HEK293 (cell line): ENCODE results near the gene LAMTOR4.

Experiments used
- BCL11B ChIP-seq: fragments of 450-650 bp; formaldehyde crosslinking; IDR thresholded peaks from 2 replicates; pipeline ENCODE4 v1.5.1; 2016; ENCODE audit warnings: low read depth, missing biosample characterization, missing genetic modification characterization
- PATZ1 ChIP-seq: fragments of 450-650 bp; formaldehyde crosslinking; IDR thresholded peaks from 2 replicates; pipeline ENCODE4 v1.5.1; 2016; ENCODE audit warnings: missing biosample characterization, missing genetic modification characterization
- PRDM6 ChIP-seq: fragments of 450-650 bp; formaldehyde crosslinking; IDR thresholded peaks from 2 replicates; pipeline ENCODE4 v1.5.1; 2017; ENCODE audit warnings: missing biosample characterization, missing genetic modification characterization
- SETDB1 ChIP-seq: IDR thresholded peaks from one replicate; pipeline ENCODE4 v1.6.1; 2017; ENCODE audit warnings: mild to moderate bottlenecking, low read length, moderate library complexity, mixed read lengths; ENCODE audit not compliant: insufficient read length
- ZBTB20 ChIP-seq: fragments of 450-650 bp; formaldehyde crosslinking; IDR thresholded peaks from 2 replicates; pipeline ENCODE4 v1.5.1; 2016; ENCODE audit warnings: missing biosample characterization, missing genetic modification characterization
- ZFP37 ChIP-seq: fragments of 450-650 bp; formaldehyde crosslinking; IDR thresholded peaks from 2 replicates; pipeline ENCODE4 v1.5.1; 2016; ENCODE audit warnings: missing biosample characterization, missing genetic modification characterization
- ZNF239 ChIP-seq: fragments of 450-650 bp; formaldehyde crosslinking; IDR thresholded peaks from 2 replicates; pipeline ENCODE4 v1.5.1; 2016; ENCODE audit warnings: missing biosample characterization, missing genetic modification characterization
- ZNF335 ChIP-seq: fragments of 450-650 bp; formaldehyde crosslinking; conservative IDR thresholded peaks from 2 replicates; pipeline ENCODE4 v1.5.1; 2016; ENCODE audit warnings: missing biosample characterization, missing genetic modification characterization
- ZNF341 ChIP-seq: fragments of 450-650 bp; formaldehyde crosslinking; IDR thresholded peaks from 2 replicates; pipeline ENCODE4; 2016; ENCODE audit warnings: low read depth, missing biosample characterization, missing genetic modification characterization
- ZNF426 ChIP-seq: fragments of 450-650 bp; formaldehyde crosslinking; IDR thresholded peaks from 2 replicates; pipeline ENCODE4 v1.5.1; 2017; ENCODE audit warnings: missing biosample characterization, missing genetic modification characterization, mild to moderate bottlenecking, inconsistent platforms, moderate library complexity
- ZNF549 ChIP-seq: fragments of 450-650 bp; IDR thresholded peaks from 2 replicates; pipeline ENCODE4 v1.5.1; 2018; ENCODE audit warnings: missing biosample characterization, missing genetic modification characterization, mild to moderate bottlenecking, inconsistent platforms, moderate library complexity
- ZNF561 ChIP-seq: fragments of 450-650 bp; IDR thresholded peaks from 2 replicates; pipeline ENCODE4 v1.5.1; 2018; ENCODE audit warnings: missing biosample characterization, missing genetic modification characterization, borderline replicate concordance
- ZNF645 ChIP-seq: fragments of 450-650 bp; formaldehyde crosslinking; IDR thresholded peaks from 2 replicates; pipeline ENCODE4; 2016; ENCODE audit warnings: missing biosample characterization, missing genetic modification characterization
- ZNF658 ChIP-seq: fragments of 450-650 bp; formaldehyde crosslinking; IDR thresholded peaks from 2 replicates; pipeline ENCODE4; 2016; ENCODE audit warnings: missing biosample characterization, missing genetic modification characterization
- ZNF76 ChIP-seq: fragments of 450-650 bp; formaldehyde crosslinking; IDR thresholded peaks from 2 replicates; pipeline ENCODE4; 2016; ENCODE audit warnings: low read depth, missing biosample characterization, missing genetic modification characterization, borderline replicate concordance
- ZNF776 ChIP-seq: fragments of 450-650 bp; formaldehyde crosslinking; IDR thresholded peaks from 2 replicates; pipeline ENCODE4 v1.5.0; 2017; ENCODE audit warnings: missing biosample characterization, missing genetic modification characterization, borderline replicate concordance
- ZNF785 ChIP-seq: fragments of 450-650 bp; formaldehyde crosslinking; IDR thresholded peaks from 2 replicates; pipeline ENCODE4 v1.5.1; 2016; ENCODE audit warnings: missing biosample characterization, missing genetic modification characterization
- ZNF792 ChIP-seq: fragments of 450-650 bp; formaldehyde crosslinking; IDR thresholded peaks from 2 replicates; pipeline ENCODE4 v1.5.1; 2016; ENCODE audit warnings: missing biosample characterization, missing genetic modification characterization
- TF ChIP-seq, protein P1 (sequence below): fragments of 450-650 bp; formaldehyde crosslinking; IDR thresholded peaks from 2 replicates; pipeline ENCODE4 v1.5.1; 2016; ENCODE audit warnings: missing biosample characterization, missing genetic modification characterization
- TF ChIP-seq, protein P2 (sequence below): fragments of 450-650 bp; formaldehyde crosslinking; IDR thresholded peaks from 2 replicates; pipeline ENCODE4 v1.5.1; 2016; ENCODE audit warnings: missing biosample characterization, missing genetic modification characterization

LAMTOR4 gene

GRCh38 chr7:100177045-100178001, 28.6 kb downstream of the LAMTOR4 start, which contains the start of the genes GPC2 and STAG3 (continued):
- TF ChIP-seq ZNF785 (tag by site-specific recombination), result no peak
- TF ChIP-seq ZBTB20 (tag by site-specific recombination), result peak; percentile 85
- no peak for TF ChIP-seq SETDB1
- no peak for TF ChIP-seq ZNF776 (tag by site-specific recombination)
- TF ChIP-seq PRDM6 (tag by site-specific recombination), result no peak
- TF ChIP-seq ZNF658 (tag by site-specific recombination), result no peak
- TF ChIP-seq ZNF335, result peak; percentile 44; the same call in 1 of the 2 replicates
- no peak for TF ChIP-seq ZNF792 (tag by site-specific recombination)
- no peak for TF ChIP-seq ZNF76 (tag by site-specific recombination)
- no peak for TF ChIP-seq ZNF426 (tag by site-specific recombination)
- no peak for TF ChIP-seq ZNF239 (tag by site-specific recombination)
- TF ChIP-seq, protein P1, sequence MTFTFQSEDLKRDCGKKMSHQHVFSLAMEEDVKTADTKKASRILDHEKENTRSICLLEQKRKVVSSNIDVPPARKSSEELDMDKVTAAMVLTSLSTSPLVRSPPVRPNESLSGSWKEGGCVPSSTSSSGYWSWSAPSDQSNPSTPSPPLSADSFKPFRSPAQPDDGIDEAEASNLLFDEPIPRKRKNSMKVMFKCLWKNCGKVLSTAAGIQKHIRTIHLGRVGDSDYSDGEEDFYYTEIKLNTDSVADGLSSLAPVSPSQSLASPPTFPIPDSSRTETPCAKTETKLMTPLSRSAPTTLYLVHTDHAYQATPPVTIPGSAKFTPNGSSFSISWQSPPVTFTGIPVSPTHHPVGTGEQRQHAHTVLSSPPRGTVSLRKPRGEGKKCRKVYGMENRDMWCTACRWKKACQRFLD (tag by site-specific recombination), result no peak
- TF ChIP-seq BCL11B, result no peak
- TF ChIP-seq ZNF645 (tag by site-specific recombination), result no peak
- no peak for TF ChIP-seq ZNF561
- TF ChIP-seq ZFP37 (tag by site-specific recombination), result no peak
- TF ChIP-seq PATZ1 (tag by site-specific recombination), result peak; percentile 25
- TF ChIP-seq ZNF341, result no peak
- TF ChIP-seq, protein P2, sequence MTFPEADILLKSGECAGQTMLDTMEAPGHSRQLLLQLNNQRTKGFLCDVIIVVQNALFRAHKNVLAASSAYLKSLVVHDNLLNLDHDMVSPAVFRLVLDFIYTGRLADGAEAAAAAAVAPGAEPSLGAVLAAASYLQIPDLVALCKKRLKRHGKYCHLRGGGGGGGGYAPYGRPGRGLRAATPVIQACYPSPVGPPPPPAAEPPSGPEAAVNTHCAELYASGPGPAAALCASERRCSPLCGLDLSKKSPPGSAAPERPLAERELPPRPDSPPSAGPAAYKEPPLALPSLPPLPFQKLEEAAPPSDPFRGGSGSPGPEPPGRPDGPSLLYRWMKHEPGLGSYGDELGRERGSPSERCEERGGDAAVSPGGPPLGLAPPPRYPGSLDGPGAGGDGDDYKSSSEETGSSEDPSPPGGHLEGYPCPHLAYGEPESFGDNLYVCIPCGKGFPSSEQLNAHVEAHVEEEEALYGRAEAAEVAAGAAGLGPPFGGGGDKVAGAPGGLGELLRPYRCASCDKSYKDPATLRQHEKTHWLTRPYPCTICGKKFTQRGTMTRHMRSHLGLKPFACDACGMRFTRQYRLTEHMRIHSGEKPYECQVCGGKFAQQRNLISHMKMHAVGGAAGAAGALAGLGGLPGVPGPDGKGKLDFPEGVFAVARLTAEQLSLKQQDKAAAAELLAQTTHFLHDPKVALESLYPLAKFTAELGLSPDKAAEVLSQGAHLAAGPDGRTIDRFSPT (tag by site-specific recombination), result peak; percentile 62; the same call in 1 of the 2 replicates
- no peak for TF ChIP-seq ZNF549 (tag by site-specific recombination)
